Gastrocnemius medialis (tissue), 4 donors: ENCODE data around the gene HS3ST3A1. TPM values are rescaled to one million over a fixed set of nuclear protein-coding genes. Genes with fewer than 3 reads are reported as not detected.

Source experiments
- ATAC-seq, 2 donors: fragments of 150-250 bp; one replicate each; pipeline ENCODE4 v1.9.1; 2016
- DNase-seq, 2 donors: peaks; one replicate each; pipeline ENCODE4 v3.0.0-alpha.2; 2019
- H3K27ac ChIP-seq, 4 donors: fragments of 200-600 bp; sonication (generic); 1 replicate in 1 of 4; 2 replicates in 3 of 4; pipeline ENCODE4 v1.5.1; 2016 to 2018; ENCODE audit warnings: mild to moderate bottlenecking in 2 of 4, moderate library complexity in 1 of 4
- H3K27me3 ChIP-seq, 3 donors: fragments of 200-600 bp; sonication (generic) in 2 of 3; 1 replicate in 1 of 3; 2 replicates in 2 of 3; pipeline versions ENCODE4 v1.5.1 to v1.6.0; 2016 to 2019; ENCODE audit warnings: mild to moderate bottlenecking in 1 of 3, moderate library complexity in 1 of 3
- H3K36me3 ChIP-seq, 2 donors: fragments of 200-600 bp; sonication (generic) in 1 of 2; one replicate each; pipeline ENCODE4 v1.5.1; 2017 to 2018
- H3K4me1 ChIP-seq, 2 donors: fragments of 200-600 bp; sonication (generic) in 1 of 2; one replicate each; pipeline ENCODE4 v1.5.1; 2016 to 2017; ENCODE audit warnings: mild to moderate bottlenecking in 2 of 2
- H3K4me3 ChIP-seq, 4 donors: fragments of 200-600 bp; sonication (generic) in 3 of 4; 1 replicate in 1 of 4; 2 replicates in 3 of 4; pipeline ENCODE4 v1.5.1; 2016 to 2019; ENCODE audit warnings: mild to moderate bottlenecking in 2 of 4
- H3K9me3 ChIP-seq, 3 donors: fragments of 200-600 bp; sonication (generic) in 2 of 3; 1 replicate in 1 of 3; 2 replicates in 2 of 3; pipeline ENCODE4 v1.5.1; 2016 to 2019
- POLR2A ChIP-seq, 2 donors: fragments of 450-650 bp; IDR thresholded peaks; one replicate each; pipeline ENCODE4 v1.6.1; 2017; ENCODE audit warnings: antibody characterized with exemption in 2 of 2, mild to moderate bottlenecking in 2 of 2, moderate library complexity in 2 of 2
- in situ Hi-C, 4 donors: fragments of 200-750 bp; cut with MboI; loops; one replicate each; pipeline versions ENCODE4 v1.15.0 to v1.8.0; 2017; ENCODE audit warnings: low sequenced_read_pairs in 4 of 4
- intact Hi-C: fragments of 100-400 bp; cut with DNase I; formaldehyde crosslinking; loops from one replicate; pipeline ENCODE4 v1.15.1; 2023; ENCODE audit warnings: low total_unique reads
- total RNA-seq, 4 donors: library from RNA; depleted of rRNA; stranded (reverse); fragments of >200 nt; gene quantifications; one replicate each; pipeline versions ENCODE4 v1.1.0 to v1.2.3, GENCODE V29; 2016
- TF ChIP-seq, protein P1 (sequence below), 5 experiments: fragments of 450-650 bp in 3 of 5; fragments of 200-600 bp in 2 of 5; sonication (generic) in 2 of 5; IDR thresholded peaks in 4 of 5; conservative IDR thresholded peaks in 1 of 5; 1 replicate in 4 of 5; 2 replicates in 1 of 5; pipeline ENCODE4 v1.5.1; 2016 to 2019; ENCODE audit warnings: antibody characterized with exemption in 5 of 5, mild to moderate bottlenecking in 3 of 5, moderate library complexity in 3 of 5

The HS3ST3A1 gene
- total RNA-seq, 4 donors from 2014 or later: 0.23 to 1.4 (median 0.85) TPM

GRCh38 chr17:13619462-13619861, 17.7 kb upstream of the HS3ST3A1 start:
- Histone ChIP-seq H3K4me1 (no peaks in the 10 kb centered on the region), H3K27ac (no peak overlapping the region), H3K27me3 (no peaks in the 10 kb centered on the region), H3K4me3 (no peak overlapping the region), H3K36me3 (no peaks in the 10 kb centered on the region), H3K9me3 (no peaks in the 10 kb centered on the region)
- intact Hi-C loops (no loop called here), in situ Hi-C loops (no loop called here)
- no peak for DNase-seq
- ATAC-seq: no peak
- TF ChIP-seq POLR2A (IDR thresholded peaks at IDR 0.05): no peak
- TF ChIP-seq, protein P1, sequence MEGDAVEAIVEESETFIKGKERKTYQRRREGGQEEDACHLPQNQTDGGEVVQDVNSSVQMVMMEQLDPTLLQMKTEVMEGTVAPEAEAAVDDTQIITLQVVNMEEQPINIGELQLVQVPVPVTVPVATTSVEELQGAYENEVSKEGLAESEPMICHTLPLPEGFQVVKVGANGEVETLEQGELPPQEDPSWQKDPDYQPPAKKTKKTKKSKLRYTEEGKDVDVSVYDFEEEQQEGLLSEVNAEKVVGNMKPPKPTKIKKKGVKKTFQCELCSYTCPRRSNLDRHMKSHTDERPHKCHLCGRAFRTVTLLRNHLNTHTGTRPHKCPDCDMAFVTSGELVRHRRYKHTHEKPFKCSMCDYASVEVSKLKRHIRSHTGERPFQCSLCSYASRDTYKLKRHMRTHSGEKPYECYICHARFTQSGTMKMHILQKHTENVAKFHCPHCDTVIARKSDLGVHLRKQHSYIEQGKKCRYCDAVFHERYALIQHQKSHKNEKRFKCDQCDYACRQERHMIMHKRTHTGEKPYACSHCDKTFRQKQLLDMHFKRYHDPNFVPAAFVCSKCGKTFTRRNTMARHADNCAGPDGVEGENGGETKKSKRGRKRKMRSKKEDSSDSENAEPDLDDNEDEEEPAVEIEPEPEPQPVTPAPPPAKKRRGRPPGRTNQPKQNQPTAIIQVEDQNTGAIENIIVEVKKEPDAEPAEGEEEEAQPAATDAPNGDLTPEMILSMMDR (IDR thresholded peaks at IDR 0.05 in 4 of 5, conservative IDR thresholded peaks at IDR 0.05 in 1 of 5): no peak

GRCh38 chr17:13616031-13616430, 14.3 kb upstream of the HS3ST3A1 start:
- Histone ChIP-seq H3K27me3 (no peaks in the 10 kb centered on the region), H3K27ac (no peak overlapping the region), H3K4me1 (no peaks in the 10 kb centered on the region), H3K36me3 (no peaks in the 10 kb centered on the region), H3K9me3 (no peaks in the 10 kb centered on the region), H3K4me3 (no peak overlapping the region)
- in situ Hi-C loops: no loop called here
- no peak for ATAC-seq
- intact Hi-C loops: no loop called here
- TF ChIP-seq, protein P1 (IDR thresholded peaks at IDR 0.05 in 4 of 5, conservative IDR thresholded peaks at IDR 0.05 in 1 of 5): no peak
- DNase-seq: no peak

- TF ChIP-seq, protein P1 (IDR thresholded peaks at IDR 0.05 in 4 of 5, conservative IDR thresholded peaks at IDR 0.05 in 1 of 5): no peak
- TF ChIP-seq POLR2A (IDR thresholded peaks at IDR 0.05): no peak
- ATAC-seq (no peak), DNase-seq (no peak)
- Histone ChIP-seq H3K4me3 (no peak overlapping the region), H3K4me1 (no peaks in the 10 kb centered on the region), H3K27me3 (no peaks in the 10 kb centered on the region), H3K36me3 (no peaks in the 10 kb centered on the region), H3K9me3 (no peaks in the 10 kb centered on the region), H3K27ac (no peak overlapping the region)
- in situ Hi-C loops: no loop called here
- intact Hi-C loops: no loop called here
Measured at GRCh38 chr17:13609941-13610340, 8.2 kb upstream of the HS3ST3A1 start.

GRCh38 chr17:13601322-13601775, 380 bp downstream of the HS3ST3A1 start:
- in situ Hi-C loops (no loop called here), intact Hi-C loops (no loop called here)
- peaks cover 22 to 52% (median 50%) of the 10 kb centered on the region in 3 donors for H3K27me3 ChIP-seq
- H3K27ac ChIP-seq: no peak overlapping the region
- TF ChIP-seq, protein P1 (IDR thresholded peaks at IDR 0.05 in 4 of 5, conservative IDR thresholded peaks at IDR 0.05 in 1 of 5): no peak
- TF ChIP-seq POLR2A (IDR thresholded peaks at IDR 0.05): no peak
- peak overlapping the region; percentile 39 to 51 (median 49) for H3K4me3 ChIP-seq
- H3K9me3 ChIP-seq: no peaks in the 10 kb centered on the region
- ATAC-seq (no peak), DNase-seq (no peak)
- peaks cover 0 to 9% of the 10 kb centered on the region in 2 donors for H3K4me1 ChIP-seq
- no peaks in the 10 kb centered on the region for H3K36me3 ChIP-seq
